Measurements from ENCODE around the gene CCDC57. TPM values are rescaled to one million over a fixed set of nuclear protein-coding genes. Genes with fewer than 3 reads are reported as not detected.

The CCDC57 gene
- total and polyA plus RNA-seq, 9 of the 15 experiments (the other 6 are each of a cell fraction or from before 2014, with no cell fraction given), result 0.83 to 36.2 (median 13.6) TPM

DNA sequence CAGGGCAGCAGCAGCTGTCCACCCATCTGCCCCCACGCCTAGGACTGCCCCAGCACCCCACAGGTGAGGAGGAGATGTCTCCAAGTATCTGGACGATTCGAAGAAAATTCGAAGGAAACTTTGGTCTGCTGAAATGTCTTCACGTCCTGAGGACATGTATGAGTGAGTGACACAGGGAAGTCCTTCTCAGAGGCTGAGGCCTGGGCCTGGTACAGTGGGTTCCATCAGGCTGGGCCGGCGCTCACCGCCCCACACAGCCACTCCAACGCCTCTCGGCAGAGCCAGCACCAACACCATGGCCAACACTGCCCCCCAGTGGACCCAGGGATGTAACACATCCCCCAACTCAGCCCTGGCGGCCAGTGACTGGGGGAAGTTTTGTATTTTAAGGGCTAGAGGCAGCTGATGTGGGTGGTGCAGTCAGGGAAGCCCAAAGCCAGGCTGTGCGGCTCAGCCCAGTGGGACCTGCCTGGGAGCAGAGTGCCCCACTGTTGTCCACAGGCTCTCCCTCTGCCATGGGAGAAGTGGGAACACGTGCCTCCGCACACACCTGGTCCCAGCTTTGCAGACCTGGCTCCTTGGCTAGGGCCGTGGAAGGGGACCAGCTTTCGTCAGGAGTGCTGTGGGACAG lies 58.8 kb downstream of the CCDC57 start (continued):
- peak; percentile 95 for TF ChIP-seq REST (IDR thresholded peaks at IDR 0.05; ENCODE audit: borderline replicate concordance)
- 0 out of 2 replicates have a peak, but pooled peaks have one; percentile 22 for TF ChIP-seq REST (CRISPR knock-in tag; IDR thresholded peaks at IDR 0.05; ENCODE audit: low read depth)
- TF ChIP-seq ZBTB40 (IDR thresholded peaks at IDR 0.05), result no peak
- TF ChIP-seq ZBTB40 (CRISPR knock-in tag; IDR thresholded peaks at IDR 0.05), result no peak
- TF ChIP-seq ZNF3 (CRISPR knock-in tag; IDR thresholded peaks at IDR 0.05), result no peak
- no peak for TF ChIP-seq SREBF2 (CRISPR knock-in tag; IDR thresholded peaks at IDR 0.05)
- peak; percentile 81 for TF ChIP-seq ZBTB33 (CRISPR knock-in tag; IDR thresholded peaks at IDR 0.05)
